Mucosa of descending colon (tissue), 3 donors: Measurements from ENCODE around the gene TNRC6B. TPM values are rescaled to one million over a fixed set of nuclear protein-coding genes. Genes with fewer than 3 reads are reported as not detected.
"Not testable (repeated sequence)": the region's sequence is repeated elsewhere in the genome, so short reads cannot be mapped to it uniquely, and the experiment has no call there.

Experiments
- ATAC-seq: fragments of 200-7000 bp; cut with Tn5 transposase; one replicate; pipeline ENCODE4 v1.9.1; 2020; ENCODE audit warnings: mild to moderate bottlenecking, moderate library complexity
- DNase-seq, 3 donors: peaks; one replicate each; pipeline ENCODE4 v3.0.0-alpha.2; 2020
- H3K36me3 ChIP-seq: fragments of 200-600 bp; one replicate; pipeline ENCODE4 v1.8.0; 2021; ENCODE audit warnings: low read depth, mild to moderate bottlenecking
- H3K4me1 ChIP-seq: fragments of 200-600 bp; one replicate; pipeline ENCODE4 v1.8.0; 2021; ENCODE audit warnings: low read depth, mild to moderate bottlenecking
- H3K4me3 ChIP-seq: fragments of 200-600 bp; one replicate; pipeline ENCODE4 v1.8.0; 2021; ENCODE audit warnings: mild to moderate bottlenecking
- H3K9me3 ChIP-seq: fragments of 200-600 bp; one replicate; pipeline ENCODE4 v1.8.0; 2021; ENCODE audit warnings: mild to moderate bottlenecking
- intact Hi-C, 2 donors: fragments of 100-400 bp; cut with DNase I in 1 of 2; cut with micrococcal nuclease in 1 of 2; formaldehyde crosslinking; loops; one replicate each; pipeline versions ENCODE4 v1.11.0 to v1.11.1; 2022; cut with DNase I, micrococcal nuclease
- total RNA-seq, 3 donors: library from RNA; stranded (reverse); fragmentation: NEBNext Ultra II Directional in 2 of 3; extraction: Animal tissue kit (Norgen Biotek cat#: 25700) in 2 of 3; gene quantifications; one replicate each; pipeline versions ENCODE4 v1.2.1 to v1.2.4, GENCODE V29; 2021 to 2023
- TF ChIP-seq, protein P1 (sequence below): fragments of 200-600 bp; IDR thresholded peaks from one replicate; pipeline ENCODE4 v1.8.0; 2022; ENCODE audit warnings: antibody characterized with exemption, mild to moderate bottlenecking
- donor health status: DM: no; HTN: no; CAD: no; lungs with moderate emphysema.
- donor health status: DM: no; HTN: no; CAD: no.
- donor health status: DM: no; HTN: yes; CAD: no.

The TNRC6B gene
- total RNA-seq, 3 donors from 2014 or later: 58.6 to 72.9 (median 58.9) TPM

DNA sequence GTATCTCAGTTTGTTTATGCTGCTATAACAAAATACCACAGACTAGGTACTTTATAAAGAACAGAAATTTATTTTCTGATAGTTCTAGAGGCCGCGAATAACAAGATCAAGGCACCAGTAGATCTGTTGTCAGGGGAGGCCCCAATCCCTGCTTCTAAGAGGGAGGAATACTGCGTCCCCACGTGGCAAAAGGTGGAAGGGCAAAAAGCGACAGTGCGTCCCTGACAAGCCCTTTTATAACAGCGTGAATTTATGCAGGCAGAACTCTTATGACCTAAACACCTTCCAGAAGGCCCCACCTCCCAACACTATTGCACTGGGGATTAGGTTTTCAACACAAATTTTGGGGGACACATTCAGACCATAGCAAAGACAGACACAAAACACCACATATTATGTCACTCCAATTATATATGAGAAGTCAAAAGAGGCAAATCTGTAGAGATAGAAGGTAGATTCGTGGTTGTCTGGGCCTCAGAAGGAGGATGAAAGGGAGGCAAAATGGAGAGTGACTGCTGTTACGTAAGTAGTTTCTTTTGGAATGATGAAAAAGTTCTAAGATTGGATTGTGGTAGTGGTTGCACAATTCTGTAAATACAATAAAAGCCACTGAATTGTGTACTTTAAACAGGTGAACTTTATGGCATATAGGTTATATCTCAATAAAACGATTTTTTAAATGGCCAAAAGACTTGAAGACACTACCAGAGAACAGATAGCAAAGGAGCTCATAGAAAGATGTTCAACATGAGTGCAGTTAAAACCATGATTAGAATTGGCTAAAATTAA is 30.1 kb upstream of the TNRC6B start:
- no peaks in the 10 kb centered on the region for H3K9me3 ChIP-seq
- TF ChIP-seq, protein P1, sequence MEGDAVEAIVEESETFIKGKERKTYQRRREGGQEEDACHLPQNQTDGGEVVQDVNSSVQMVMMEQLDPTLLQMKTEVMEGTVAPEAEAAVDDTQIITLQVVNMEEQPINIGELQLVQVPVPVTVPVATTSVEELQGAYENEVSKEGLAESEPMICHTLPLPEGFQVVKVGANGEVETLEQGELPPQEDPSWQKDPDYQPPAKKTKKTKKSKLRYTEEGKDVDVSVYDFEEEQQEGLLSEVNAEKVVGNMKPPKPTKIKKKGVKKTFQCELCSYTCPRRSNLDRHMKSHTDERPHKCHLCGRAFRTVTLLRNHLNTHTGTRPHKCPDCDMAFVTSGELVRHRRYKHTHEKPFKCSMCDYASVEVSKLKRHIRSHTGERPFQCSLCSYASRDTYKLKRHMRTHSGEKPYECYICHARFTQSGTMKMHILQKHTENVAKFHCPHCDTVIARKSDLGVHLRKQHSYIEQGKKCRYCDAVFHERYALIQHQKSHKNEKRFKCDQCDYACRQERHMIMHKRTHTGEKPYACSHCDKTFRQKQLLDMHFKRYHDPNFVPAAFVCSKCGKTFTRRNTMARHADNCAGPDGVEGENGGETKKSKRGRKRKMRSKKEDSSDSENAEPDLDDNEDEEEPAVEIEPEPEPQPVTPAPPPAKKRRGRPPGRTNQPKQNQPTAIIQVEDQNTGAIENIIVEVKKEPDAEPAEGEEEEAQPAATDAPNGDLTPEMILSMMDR: no peak
- H3K4me3 ChIP-seq: no peak overlapping the region
- intact Hi-C loops: no loop called here
- ATAC-seq (peak; percentile 83), DNase-seq (no peak)
- H3K36me3 ChIP-seq: no peaks in the 10 kb centered on the region
- H3K4me1 ChIP-seq: peaks cover 2% of the 10 kb centered on the region

DNA sequence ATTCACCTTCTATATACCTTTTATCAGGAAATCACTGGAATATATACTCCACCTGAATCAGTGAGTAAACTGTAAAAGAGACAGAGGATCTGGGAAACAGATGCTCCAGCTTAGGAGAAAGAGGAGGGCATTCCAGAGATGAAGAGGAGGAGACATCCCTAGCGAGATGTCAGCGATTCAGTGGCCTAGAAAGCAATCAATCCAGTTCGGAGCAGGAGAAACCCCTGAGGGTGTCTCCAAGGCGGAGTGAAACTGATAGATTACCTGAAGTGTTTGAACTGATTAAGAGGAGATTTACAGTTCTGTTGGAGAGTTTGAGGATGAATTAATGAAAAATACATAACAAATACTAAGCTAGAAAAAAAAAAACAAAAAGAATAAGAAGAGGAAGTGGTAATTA is 24.5 kb upstream of the TNRC6B start:
- no peak overlapping the region for H3K4me3 ChIP-seq
- ATAC-seq (no peak), DNase-seq (no peak)
- H3K4me1 ChIP-seq: peaks cover 21% of the 10 kb centered on the region
- intact Hi-C loops: no loop called here
- H3K36me3 ChIP-seq: no peaks in the 10 kb centered on the region
- TF ChIP-seq, protein P1: no peak
- no peaks in the 10 kb centered on the region for H3K9me3 ChIP-seq

DNA sequence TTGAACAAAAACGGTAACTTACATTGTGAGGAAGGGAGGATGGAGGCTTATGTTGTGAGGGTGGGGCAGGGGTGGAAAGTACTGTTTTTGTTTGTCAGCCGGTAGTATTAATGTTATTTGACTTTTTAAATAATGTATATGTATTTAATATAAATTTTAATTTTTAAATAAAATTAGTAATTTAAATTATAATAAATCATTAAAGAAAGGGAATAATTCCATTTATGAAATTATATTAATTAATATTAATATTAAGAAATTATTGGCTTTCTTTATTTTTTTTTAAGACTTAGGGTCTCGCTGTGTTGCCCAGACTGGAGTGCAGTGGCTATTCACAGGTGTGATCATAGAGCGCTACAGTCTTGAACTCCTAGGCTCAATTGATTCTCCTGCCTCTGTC is 24.0 kb upstream of the TNRC6B start:
- Histone ChIP-seq H3K9me3 (no peaks in the 10 kb centered on the region), H3K4me3 (no peak overlapping the region), H3K36me3 (no peaks in the 10 kb centered on the region), H3K4me1 (peaks cover 26% of the 10 kb centered on the region)
- TF ChIP-seq, protein P1: no peak
- DNase-seq: no peak
- intact Hi-C loops: no loop called here
- ATAC-seq: no peak

DNA sequence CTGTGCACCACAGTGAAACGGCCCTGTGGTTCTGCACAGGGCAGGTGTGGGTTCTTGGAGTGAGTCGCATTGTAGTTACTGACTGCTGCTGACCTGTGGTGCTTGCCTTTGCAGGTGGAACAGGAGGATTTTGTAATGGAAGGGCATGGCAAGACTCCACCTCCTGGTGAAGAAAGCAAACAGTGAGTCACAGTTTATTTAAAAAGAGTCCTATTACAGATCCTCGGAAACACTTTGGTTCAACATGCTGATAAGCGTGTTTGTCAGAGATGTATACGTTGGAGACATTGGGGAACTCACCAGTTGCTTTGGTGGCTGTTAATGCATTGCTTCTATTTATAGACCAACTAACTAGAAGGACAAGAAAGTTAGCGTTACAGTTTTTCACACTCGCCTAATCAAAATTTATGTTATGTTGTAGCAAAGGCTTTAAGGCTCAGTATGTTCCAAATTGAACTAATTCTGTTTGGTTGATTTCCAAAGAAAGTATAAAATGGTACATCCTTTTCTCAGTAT is 21.7 kb upstream of the TNRC6B start:
- no peak overlapping the region for H3K4me3 ChIP-seq
- peak in 2 of 3 donors; percentile 56 to 67 for DNase-seq
- ATAC-seq: peak; percentile 97
- H3K9me3 ChIP-seq: no peaks in the 10 kb centered on the region
- H3K4me1 ChIP-seq: peaks cover 26% of the 10 kb centered on the region
- no peaks in the 10 kb centered on the region for H3K36me3 ChIP-seq
- intact Hi-C loops: no loop called here
- TF ChIP-seq, protein P1: no peak

DNA sequence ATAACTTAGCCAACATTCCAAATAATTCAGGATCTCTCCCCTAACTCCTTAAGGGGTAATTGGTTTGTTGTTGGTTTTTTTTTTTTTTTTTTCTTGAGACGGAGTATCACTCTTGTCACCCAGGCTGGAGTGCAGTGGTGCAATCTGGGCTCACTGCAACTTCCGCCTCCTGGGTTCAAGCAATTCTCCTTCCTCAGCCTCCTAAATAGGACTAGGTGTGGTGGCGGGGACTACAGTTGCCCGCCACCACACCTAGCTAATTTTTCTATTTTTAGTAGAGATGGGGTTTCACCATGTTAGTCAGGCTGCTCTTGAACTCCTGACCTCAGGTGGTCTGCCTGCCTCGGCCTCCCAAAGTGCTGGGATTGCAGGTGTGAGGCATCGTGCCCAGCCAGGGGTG is 21.0 kb upstream of the TNRC6B start:
- intact Hi-C loops, H3K36me3 ChIP-seq, DNase-seq, H3K9me3 ChIP-seq, ATAC-seq, H3K4me3 ChIP-seq: not testable (repeated sequence)
- peaks cover 26% of the 10 kb centered on the region for H3K4me1 ChIP-seq

DNA sequence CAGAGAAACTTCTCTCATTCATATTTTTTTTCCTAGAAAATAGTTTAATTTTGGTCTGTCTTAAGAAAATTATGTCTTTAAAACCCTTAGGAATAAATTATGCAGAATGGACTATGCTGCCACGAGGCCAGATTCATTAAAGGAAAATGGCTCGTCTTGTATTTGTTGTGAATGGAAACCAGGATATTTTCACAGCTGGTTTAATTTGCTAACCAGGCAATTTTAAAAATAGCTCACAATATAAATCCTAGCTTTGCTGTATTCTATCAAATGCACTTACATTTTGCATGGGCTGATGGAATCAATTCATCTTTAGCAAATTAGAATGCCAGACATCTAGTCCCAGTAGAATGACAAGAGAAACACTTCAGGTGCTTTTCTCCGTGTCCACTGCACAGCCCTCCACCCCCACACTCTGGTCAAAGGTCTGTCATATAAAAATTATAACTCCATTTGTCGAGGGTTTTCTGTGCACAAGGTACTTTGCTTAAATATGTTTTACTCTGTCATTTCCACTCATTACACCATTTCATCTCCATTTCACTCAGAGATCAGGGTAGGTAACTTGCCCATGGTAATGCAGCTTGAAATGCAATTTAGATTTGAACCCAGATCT is 20.3 kb upstream of the TNRC6B start:
- peak in 1 of 3 donors; percentile 56 for DNase-seq
- H3K4me1 ChIP-seq: peaks cover 26% of the 10 kb centered on the region
- TF ChIP-seq, protein P1: no peak
- H3K9me3 ChIP-seq: no peaks in the 10 kb centered on the region
- no peaks in the 10 kb centered on the region for H3K36me3 ChIP-seq
- intact Hi-C loops: no loop called here
- ATAC-seq: peak; percentile 71
- H3K4me3 ChIP-seq: no peak overlapping the region
